OCI-LY7 (cell line): ENCODE data around the gene SLC12A9. TPM values are rescaled to one million over a fixed set of nuclear protein-coding genes. Genes with fewer than 3 reads are reported as not detected.

Source experiments
- BruUV-seq: library from RNA; stranded (reverse); fragments of 400-500 nt; replicated peaks from 2 replicates; lab custom pipeline; 2021; lab: Mats Ljungman, UMichigan
- CTCF ChIA-PET: fragments of 300-600 bp; sonication (Branson Sonifier 250); formaldehyde crosslinking; loops from one replicate; lab custom pipeline; 2022; ENCODE audit warnings: antibody characterized with exemption; ENCODE audit not compliant: unreplicated experiment; lab: Charles Lee
- POLR2A ChIA-PET: fragments of 300-600 bp; sonication (Branson Sonifier 250); formaldehyde crosslinking; loops from one replicate; lab custom pipeline; 2022; ENCODE audit warnings: antibody characterized with exemption; lab: Charles Lee
- DNase-seq: peaks from one replicate; pipeline ENCODE4 v3.0.0-alpha.2; 2015; ENCODE audit warnings: low spot score
- H2AFZ ChIP-seq: fragments of 200-600 bp; sonication (generic), shearing (Covaris generic); 2 replicates; pipeline ENCODE4 v1.6.1; 2014; ENCODE audit warnings: mild to moderate bottlenecking, antibody characterized with exemption, low read length, moderate library complexity
- H3K27ac ChIP-seq: fragments of 200-600 bp; sonication (generic); 2 replicates; pipeline ENCODE4 v1.5.1; 2014; ENCODE audit warnings: mixed run types, low read depth, mild to moderate bottlenecking, moderate library complexity, low read length, inconsistent platforms; ENCODE audit not compliant: poor library complexity, severe bottlenecking
- H3K36me3 ChIP-seq: fragments of 200-600 bp; sonication (generic); 2 replicates; pipeline ENCODE4 v1.6.1; 2014; ENCODE audit warnings: mild to moderate bottlenecking, antibody characterized with exemption, low read length, moderate library complexity, mixed read lengths; ENCODE audit not compliant: insufficient read depth
- H3K4me1 ChIP-seq: fragments of 200-600 bp; sonication (generic); 2 replicates; pipeline ENCODE4 v1.5.1; 2014; ENCODE audit warnings: mild to moderate bottlenecking, low read length; ENCODE audit not compliant: insufficient read depth, poor library complexity, severe bottlenecking
- H3K4me2 ChIP-seq: fragments of 200-600 bp; sonication (generic); 2 replicates; pipeline ENCODE4 v1.6.1; 2014; ENCODE audit warnings: mild to moderate bottlenecking, low read length
- H3K4me3 ChIP-seq: fragments of 200-600 bp; sonication (generic); 2 replicates; pipeline ENCODE4 v1.5.1; 2014; ENCODE audit warnings: mild to moderate bottlenecking, low read depth, low read length; ENCODE audit not compliant: poor library complexity, severe bottlenecking
- H3K79me2 ChIP-seq: fragments of 200-600 bp; sonication (generic); 2 replicates; pipeline ENCODE4 v1.6.1; 2016; ENCODE audit warnings: low read depth, mild to moderate bottlenecking, low read length, moderate library complexity, mixed read lengths; ENCODE audit not compliant: insufficient read depth
- H3K9me2 ChIP-seq: fragments of 200-600 bp; sonication (generic); 2 replicates; pipeline ENCODE4 v1.6.1; 2016; ENCODE audit warnings: mild to moderate bottlenecking, low read length, mixed read lengths; ENCODE audit not compliant: insufficient read depth
- H3K9me3 ChIP-seq: fragments of 200-600 bp; sonication (generic); 2 replicates; pipeline ENCODE4 v1.6.1; 2014; ENCODE audit warnings: mild to moderate bottlenecking, mixed run types, low read length, mixed read lengths
- H4K20me1 ChIP-seq: fragments of 200-600 bp; sonication (generic); 2 replicates; pipeline ENCODE4 v1.6.1; 2014; ENCODE audit warnings: mild to moderate bottlenecking, antibody characterized with exemption, low read length, moderate library complexity, mixed read lengths; ENCODE audit not compliant: insufficient read depth
- CTCF ChIP-seq: fragments of 200-600 bp; sonication (generic); conservative IDR thresholded peaks from 2 replicates; pipeline ENCODE4 v1.5.1; 2014; ENCODE audit warnings: mild to moderate bottlenecking, antibody characterized with exemption, low read length, moderate library complexity, mixed read lengths
- EZH2phosphoT487 ChIP-seq: fragments of 200-600 bp; sonication (generic); IDR thresholded peaks from 2 replicates; pipeline ENCODE4 v1.6.1; 2018; ENCODE audit warnings: low read depth, borderline replicate concordance, mild to moderate bottlenecking, mixed run types, antibody characterized with exemption, low read length, moderate library complexity, mixed read lengths
- intact Hi-C: fragments of 100-400 bp; cut with micrococcal nuclease; formaldehyde crosslinking; loops from one replicate; pipeline ENCODE4 v1.10.0; 2022; ENCODE audit not compliant: unreplicated experiment
- total RNA-seq, 2 experiments: library from RNA; depleted of rRNA in 1 of 2; stranded (reverse); fragments of >200 nt in 1 of 2; shearing (Covaris generic) in 1 of 2; gene quantifications; 2 replicates each; pipeline ENCODE4 v1.2.3, GENCODE V29; 2014 to 2022

SLC12A9 gene
- total RNA-seq, 2 experiments from 2014 or later = 15.7 to 25.6 TPM

- Histone ChIP-seq H3K9me3 (no peaks in the 10 kb centered on the region), H2AFZ (no peak overlapping the region), H3K4me1 (peaks cover 41% of the 10 kb centered on the region), H4K20me1 (peaks cover 14% of the 10 kb centered on the region), H3K36me3 (peaks cover 24% of the 10 kb centered on the region), H3K9me2 (no peaks in the 10 kb centered on the region), H3K4me3 (no peak overlapping the region), H3K4me2 (no peak overlapping the region), H3K27ac (no peak overlapping the region), H3K79me2 (peaks cover 7% of the 10 kb centered on the region; the same call in 1 of the 2 replicates)
- intact Hi-C loops = no loop called here
- POLR2A ChIA-PET = interaction anchor here (0.6 kb wide), 1 partner anchor 256 kb away, joined by 3 read pairs; no protein-coding TSS in a partner anchor
- BruUV-seq = no TSS peak
- DNase-seq = no peak
- CTCF ChIA-PET = no interaction called here
- no peak for TF ChIP-seq EZH2phosphoT487
- no peak for TF ChIP-seq CTCF
Observed at GRCh38 chr7:100891568-100892247, 39.2 kb downstream of the SLC12A9 start.

- no peak for TF ChIP-seq CTCF
- TF ChIP-seq EZH2phosphoT487 = no peak
- intact Hi-C loops = no loop called here
Observed at GRCh38 chr7:100892364-100893317, 40.1 kb downstream of the SLC12A9 start.

More at GRCh38 chr7:100892364-100893317, 40.1 kb downstream of the SLC12A9 start:
- Histone ChIP-seq H3K4me1 (peaks cover 32% of the 10 kb centered on the region), H3K4me2 (no peak overlapping the region), H3K36me3 (peaks cover 16% of the 10 kb centered on the region), H2AFZ (no peak overlapping the region), H3K9me2 (no peaks in the 10 kb centered on the region), H3K79me2 (peaks cover 7% of the 10 kb centered on the region; the same call in 1 of the 2 replicates), H3K4me3 (no peak overlapping the region), H4K20me1 (peaks cover 9% of the 10 kb centered on the region; the same call in 1 of the 2 replicates), H3K27ac (no peak overlapping the region), H3K9me3 (no peaks in the 10 kb centered on the region)
- BruUV-seq = no TSS peak
- CTCF ChIA-PET = no interaction called here
- DNase-seq = no peak
- POLR2A ChIA-PET = no interaction called here
